ENCODE results near the gene HMG20B.
"Not testable (repeated sequence)": the region's sequence is repeated elsewhere in the genome, so short reads cannot be mapped to it uniquely, and the experiment has no call there.

HMG20B gene

DNA sequence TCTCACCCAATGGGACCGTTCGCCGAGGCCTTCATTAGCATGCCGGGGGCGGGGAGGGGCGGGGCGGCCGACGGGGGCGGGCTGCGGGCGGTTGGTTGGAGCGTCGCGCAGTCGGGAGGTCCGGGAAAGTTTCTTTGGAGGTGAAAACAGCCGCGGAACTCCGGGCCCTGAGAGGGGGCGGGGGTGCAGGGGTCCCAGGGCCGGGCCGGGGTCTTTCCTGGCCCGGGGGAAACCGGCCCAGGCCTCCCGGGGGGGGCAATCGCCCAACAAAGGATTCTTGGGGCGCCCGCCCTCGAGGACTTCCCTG lies at the start of gene HMG20B:
Gene HMG20B (plus strand): TSS at position 90 of the 307 bp plus-strand sequence. CDS start 366 bp downstream, outside the sequence.
- no peak for ATAC-seq

- ATAC-seq = no peak
Observed at GRCh38 chr19:3523361-3524077, 49.2 kb upstream of the HMG20B start.

DNA sequence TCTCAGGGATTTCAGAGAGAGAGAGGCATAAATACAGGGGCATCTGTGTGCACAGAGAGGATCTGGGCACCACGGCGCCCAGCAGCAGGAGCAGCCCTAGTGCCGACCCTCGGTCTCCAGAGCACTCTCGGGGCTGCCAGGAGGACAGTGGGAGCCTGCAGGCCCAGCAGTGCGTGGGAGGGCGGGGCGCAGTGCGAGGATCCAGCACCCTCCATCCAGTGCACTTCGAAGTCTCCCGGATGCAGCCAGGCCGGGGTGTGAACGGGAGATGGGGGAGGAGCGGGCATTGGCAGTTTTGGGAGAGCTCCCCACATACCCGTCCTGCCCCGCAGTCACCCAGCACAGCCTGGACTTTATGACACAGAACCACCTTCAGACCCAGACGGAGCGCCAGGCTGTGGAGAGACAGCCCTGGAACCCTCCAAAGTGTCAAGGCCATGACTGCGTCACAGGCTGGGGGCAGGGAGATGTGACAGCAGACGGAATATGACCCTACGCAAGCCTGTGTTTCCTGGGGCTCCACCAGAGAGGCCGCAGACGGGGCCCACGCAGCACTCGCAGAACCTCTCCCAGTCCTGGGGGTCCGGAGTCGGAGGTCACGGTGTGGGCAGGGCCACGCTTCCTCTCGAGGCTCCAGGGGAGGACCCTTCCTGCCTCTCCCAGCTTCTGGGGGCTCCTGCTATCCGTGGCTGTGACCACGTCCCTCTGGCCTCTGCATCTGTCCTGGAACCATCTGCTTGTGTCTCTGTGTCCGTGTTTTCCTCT lies 48.5 kb upstream of the HMG20B start:
- ATAC-seq = no peak

DNA sequence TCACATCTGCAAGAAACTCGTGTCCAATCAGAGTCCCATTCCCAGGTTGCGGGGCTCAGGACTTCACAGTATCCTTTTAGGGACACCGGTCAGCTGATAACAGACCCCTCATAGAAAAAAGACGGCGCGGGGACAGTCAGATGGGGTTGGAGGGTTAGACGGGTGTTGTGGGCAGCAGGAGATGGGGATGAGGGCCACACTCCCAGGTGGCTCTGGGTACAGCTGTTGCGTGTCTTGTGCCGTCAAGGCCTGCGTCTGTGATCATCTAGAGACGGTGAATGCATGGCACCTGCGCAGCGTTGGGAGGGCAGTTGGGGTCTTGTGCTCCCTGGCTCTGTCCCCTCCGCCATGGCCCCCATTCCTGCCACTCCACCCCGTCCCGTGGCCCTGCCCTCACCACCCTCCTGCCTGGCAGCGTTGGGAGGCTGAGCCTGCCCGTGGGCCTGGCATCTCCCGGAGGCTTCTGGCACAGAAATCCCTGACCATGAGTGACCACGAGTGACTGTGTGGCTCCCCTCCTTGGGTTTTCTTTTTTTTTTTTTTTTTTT lies 47.8 kb upstream of the HMG20B start:
- ATAC-seq = no peak

- no peak for ATAC-seq
Observed at GRCh38 chr19:3526507-3527237, 46.1 kb upstream of the HMG20B start.

GRCh38 chr19:3527238-3527910 lies 45.4 kb upstream of the HMG20B start:
- no peak for ATAC-seq

DNA sequence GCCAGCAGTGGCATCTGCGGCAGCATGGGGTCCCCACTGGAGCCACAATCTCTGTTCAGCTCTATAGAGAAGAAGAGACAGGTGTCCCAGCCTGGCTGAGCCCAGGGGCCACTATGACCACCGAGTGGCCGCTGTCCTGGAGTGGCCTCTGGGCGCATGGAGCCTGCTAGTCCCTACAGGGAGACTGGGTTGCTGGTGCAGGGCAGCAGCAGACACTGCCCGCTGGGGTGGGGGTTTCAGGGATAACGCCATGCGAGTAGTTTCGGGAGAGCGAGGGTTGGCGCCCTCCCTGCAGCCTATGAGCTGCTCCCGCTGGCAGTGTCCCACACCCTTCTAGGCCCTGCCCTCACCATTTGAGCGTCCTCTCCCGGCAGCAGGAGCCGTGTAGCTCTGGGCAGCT lies 44.7 kb upstream of the HMG20B start:
- no peak for ATAC-seq

GRCh38 chr19:3528539-3529211 lies 44.1 kb upstream of the HMG20B start:
- no peak for ATAC-seq

GRCh38 chr19:3529299-3529698 lies 43.4 kb upstream of the HMG20B start:
- not testable (repeated sequence) for ATAC-seq

- ATAC-seq = no peak
Observed at GRCh38 chr19:3530389-3530788, 42.4 kb upstream of the HMG20B start.

GRCh38 chr19:3531716-3532115 lies 41.0 kb upstream of the HMG20B start:
- ATAC-seq = no peak

DNA sequence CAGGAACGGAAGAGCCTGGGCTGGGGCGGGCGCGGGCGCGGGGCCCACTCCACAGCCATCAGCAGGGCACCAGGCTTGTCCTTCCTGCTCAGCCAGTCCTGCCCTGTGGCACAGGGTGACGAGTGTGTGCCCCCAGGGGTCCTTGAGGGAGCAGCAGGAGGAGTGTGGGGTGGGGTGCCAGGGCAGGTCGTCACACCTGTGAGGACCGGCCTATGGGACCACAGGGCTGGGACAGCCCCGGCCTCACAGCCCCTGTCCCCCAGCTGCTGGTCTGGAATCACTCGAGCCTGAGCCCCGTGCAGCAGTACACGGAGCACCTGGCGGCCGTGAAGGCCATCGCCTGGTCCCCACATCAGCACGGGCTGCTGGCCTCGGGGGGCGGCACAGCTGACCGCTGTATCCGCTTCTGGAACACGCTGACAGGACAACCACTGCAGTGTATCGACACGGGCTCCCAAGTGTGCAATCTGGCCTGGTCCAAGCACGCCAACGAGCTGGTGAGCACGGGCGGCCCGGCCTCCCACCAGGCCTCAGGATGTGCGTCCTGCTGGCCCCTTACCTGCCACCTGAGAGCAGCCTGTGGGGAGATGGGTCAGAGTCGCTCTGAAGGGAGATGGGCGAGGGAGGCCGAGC lies 40.5 kb upstream of the HMG20B start:
- no peak for ATAC-seq

- no peak for ATAC-seq
Observed at GRCh38 chr19:3533033-3533432, 39.7 kb upstream of the HMG20B start.

DNA sequence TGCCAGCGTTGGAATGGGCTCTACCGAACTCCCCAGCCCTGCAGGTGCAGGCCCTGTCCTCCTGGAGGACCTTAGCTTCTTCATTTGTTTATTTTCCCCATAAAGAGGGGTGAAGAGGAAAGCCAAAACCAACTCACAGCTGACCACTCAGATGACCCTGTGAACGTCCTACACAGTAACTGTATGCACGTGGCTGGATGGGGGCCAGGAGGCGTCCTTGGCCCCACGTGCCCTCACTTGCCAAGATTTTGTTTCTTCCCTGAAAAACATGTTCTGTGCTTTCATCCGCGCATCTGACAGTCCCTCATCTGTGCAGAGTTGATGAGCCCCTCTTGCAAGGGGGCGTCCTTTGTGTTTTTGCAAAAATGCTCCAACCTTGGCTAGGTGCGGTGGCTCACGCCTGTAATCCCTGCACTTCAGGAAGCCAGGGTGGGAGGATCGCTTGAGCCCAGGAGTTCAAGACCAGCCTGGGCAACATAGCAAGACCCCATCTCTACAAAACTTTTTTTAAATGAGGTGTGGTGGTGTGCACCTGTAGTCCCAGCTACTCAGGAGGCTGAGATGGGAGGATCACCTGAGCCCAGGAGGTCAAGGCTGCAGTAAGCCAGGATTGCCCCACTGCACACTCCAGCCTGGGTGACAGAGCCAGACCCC lies 39.1 kb upstream of the HMG20B start:
- ATAC-seq = no peak

GRCh38 chr19:3534375-3535234 lies 38.1 kb upstream of the HMG20B start:
- ATAC-seq = no peak

- no peak for ATAC-seq
Observed at GRCh38 chr19:3535235-3535535, 37.6 kb upstream of the HMG20B start.

DNA sequence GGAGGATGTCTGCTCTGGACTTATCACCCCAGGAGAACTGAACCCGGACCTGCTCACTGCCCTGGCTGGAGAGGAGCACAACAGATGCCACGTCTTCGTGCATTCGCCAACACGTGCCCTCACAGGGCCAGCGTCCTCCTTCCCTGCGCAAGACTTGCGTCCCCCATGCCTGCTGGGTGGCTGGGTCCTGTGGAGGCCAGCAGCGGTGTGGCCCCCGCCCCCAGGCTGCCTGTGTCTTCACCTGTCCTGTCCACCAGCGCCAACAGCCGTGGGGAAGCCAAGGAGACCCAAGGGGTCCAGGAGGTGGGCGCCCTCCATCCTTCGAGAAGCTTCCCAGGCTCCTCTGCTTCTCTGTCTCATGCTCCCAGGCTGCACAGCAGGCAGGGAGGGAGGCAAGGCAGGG lies 37.2 kb upstream of the HMG20B start:
- ATAC-seq = no peak

DNA sequence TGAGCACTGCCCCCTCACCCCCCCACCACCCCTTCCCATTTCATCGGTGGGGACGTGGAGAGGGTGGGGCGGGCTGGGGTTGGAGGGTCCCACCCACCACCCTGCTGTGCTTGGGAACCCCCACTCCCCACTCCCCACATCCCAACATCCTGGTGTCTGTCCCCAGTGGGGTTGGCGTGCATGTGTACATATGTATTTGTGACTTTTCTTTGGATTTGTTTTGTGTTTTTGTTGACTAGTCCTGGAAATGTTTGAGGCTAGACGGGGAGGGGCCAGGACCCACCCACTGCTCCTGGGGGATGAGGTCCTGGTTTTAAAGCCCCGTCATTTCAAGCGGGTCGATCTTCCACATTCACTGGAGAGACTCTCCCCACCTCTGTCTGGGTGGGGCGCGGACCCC lies 36.8 kb upstream of the HMG20B start:
- ATAC-seq = no peak

DNA sequence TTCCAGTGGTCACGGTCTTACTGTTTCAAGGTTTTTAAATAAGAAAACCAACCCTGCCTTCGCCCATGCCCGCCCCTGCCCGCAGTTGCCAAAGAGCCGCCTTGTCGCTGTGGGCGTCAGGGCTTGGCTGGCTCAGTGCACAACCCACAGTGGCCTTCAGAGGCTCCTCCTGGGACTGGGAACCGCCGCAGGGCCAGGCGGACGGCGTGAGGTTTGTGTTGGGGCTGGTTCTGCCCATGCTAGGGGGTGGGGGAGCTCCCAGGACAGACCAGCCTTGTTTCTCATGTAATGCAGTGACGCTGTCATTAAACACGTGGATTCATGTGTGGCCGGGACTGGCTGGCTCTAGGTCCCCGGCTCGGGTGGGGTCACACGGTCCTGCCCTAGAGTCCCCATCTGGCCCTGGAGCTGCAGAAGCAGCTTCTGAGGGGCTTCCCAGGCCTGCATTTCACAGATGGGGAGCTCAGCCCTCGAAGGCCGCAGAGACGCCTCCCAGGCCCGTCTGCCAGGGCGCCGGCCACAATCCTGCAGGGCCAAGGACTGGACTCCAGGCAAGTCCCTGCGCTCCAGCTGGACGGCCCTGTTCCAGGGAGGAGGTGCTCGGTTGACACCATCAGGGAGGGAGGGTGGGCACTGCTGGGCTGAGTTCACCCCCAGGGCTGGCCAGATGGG lies 36.2 kb upstream of the HMG20B start:
- no peak for ATAC-seq

GRCh38 chr19:3537101-3537437 lies 35.7 kb upstream of the HMG20B start:
- ATAC-seq = no peak
